Cardiac muscle cell (in vitro differentiated cells and primary cell): ENCODE results near the gene HOMEZ. TPM values are rescaled to one million over a fixed set of nuclear protein-coding genes. Genes with fewer than 3 reads are reported as not detected.
"Not testable (repeated sequence)": the region's sequence is repeated elsewhere in the genome, so short reads cannot be mapped to it uniquely, and the experiment has no call there.

Source experiments
- DNase-seq, 2 donors: peaks; one replicate each; pipeline versions ENCODE4 v3.0.0 to v3.0.0-alpha.2; 2010 to 2017; ENCODE audit warnings: low read depth in 1 of 2, low spot score in 1 of 2
- H3K27ac ChIP-seq: fragments of 200-600 bp; sonication (generic); 2 replicates; pipeline ENCODE4 v1.5.1; 2016
- H3K27me3 ChIP-seq: fragments of 200-600 bp; sonication (generic); 2 replicates; pipeline ENCODE4 v1.6.0; 2016; ENCODE audit warnings: control low read depth
- H3K36me3 ChIP-seq: fragments of 200-600 bp; sonication (generic); 2 replicates; pipeline ENCODE4 v1.5.1; 2016; ENCODE audit warnings: control low read depth
- H3K4me1 ChIP-seq: fragments of 200-600 bp; sonication (generic); 2 replicates; pipeline ENCODE4 v1.8.1; 2017; ENCODE audit warnings: low read depth, mild to moderate bottlenecking, mixed run types
- H3K4me3 ChIP-seq: fragments of 200-600 bp; sonication (generic); 2 replicates; pipeline ENCODE4 v1.5.1; 2016; ENCODE audit warnings: mild to moderate bottlenecking
- H3K9me3 ChIP-seq: fragments of 200-600 bp; sonication (generic); 2 replicates; pipeline ENCODE4 v1.5.1; 2017; ENCODE audit warnings: low read depth, mild to moderate bottlenecking, control low read depth
- CTCF ChIP-seq: IDR thresholded peaks from 2 replicates; pipeline ENCODE4 v1.5.1; 2012; ENCODE audit warnings: low read depth, mild to moderate bottlenecking, low read length
- polyA plus RNA-seq: library from polyadenylated mRNA; unstranded; fragments of >200 nt; fragmentation: Nextera tagmentation; extraction: Ambion mirVana; gene quantifications from 2 replicates; pipeline ENCODE4 v1.2.1, GENCODE V29; 2016
- total RNA-seq: library from RNA; depleted of rRNA; stranded (reverse); fragments of >200 nt; gene quantifications from 2 replicates; pipeline ENCODE4 v1.2.3, GENCODE V29; 2016

The HOMEZ gene
- total and polyA plus RNA-seq, 2 experiments from 2014 or later = 13.6 to 20.8 TPM

GRCh38 chr14:23284654-23285529 lies 1.0 kb downstream of the HOMEZ start:
- TF ChIP-seq CTCF = no peak
- peak in 1 of 2 donors; percentile 25 for DNase-seq
- Histone ChIP-seq H3K9me3 (no peaks in the 10 kb centered on the region), H3K27me3 (no peaks in the 10 kb centered on the region), H3K36me3 (no peaks in the 10 kb centered on the region), H3K4me1 (peaks cover 18% of the 10 kb centered on the region), H3K4me3 (peak overlapping the region; percentile 87), H3K27ac (peak overlapping the region; percentile 42)

- Histone ChIP-seq H3K9me3 (no peaks in the 10 kb centered on the region), H3K27me3 (no peaks in the 10 kb centered on the region), H3K27ac (no peak overlapping the region), H3K4me1 (peaks cover 16% of the 10 kb centered on the region), H3K36me3 (no peaks in the 10 kb centered on the region), H3K4me3 (no peak overlapping the region)
- DNase-seq = no peak
- TF ChIP-seq CTCF = no peak
Observed at GRCh38 chr14:23281247-23281646, 4.7 kb downstream of the HOMEZ start.

GRCh38 chr14:23277928-23278327 lies 8.0 kb downstream of the HOMEZ start:
- DNase-seq, H3K27me3 ChIP-seq, H3K4me1 ChIP-seq, H3K9me3 ChIP-seq, H3K27ac ChIP-seq, H3K36me3 ChIP-seq, H3K4me3 ChIP-seq: not testable (repeated sequence)

- Histone ChIP-seq H3K9me3 (no peaks in the 10 kb centered on the region), H3K27me3 (no peaks in the 10 kb centered on the region), H3K4me3 (no peak overlapping the region), H3K4me1 (peaks cover 8% of the 10 kb centered on the region), H3K27ac (no peak overlapping the region), H3K36me3 (peaks cover 4% of the 10 kb centered on the region)
- DNase-seq = no peak
- no peak for TF ChIP-seq CTCF
Observed at GRCh38 chr14:23277189-23277588, 8.7 kb downstream of the HOMEZ start.

- Histone ChIP-seq H3K27me3 (no peaks in the 10 kb centered on the region), H3K9me3 (no peaks in the 10 kb centered on the region), H3K27ac (no peak overlapping the region), H3K4me1 (peaks cover 6% of the 10 kb centered on the region), H3K4me3 (no peak overlapping the region), H3K36me3 (peaks cover 4% of the 10 kb centered on the region)
- TF ChIP-seq CTCF = no peak
- DNase-seq = no peak
Observed at GRCh38 chr14:23275412-23275811, 10.5 kb downstream of the HOMEZ start.

- no peaks in the 10 kb centered on the region for H3K36me3 ChIP-seq
- no peaks in the 10 kb centered on the region for H3K9me3 ChIP-seq
- DNase-seq = no peak
- TF ChIP-seq CTCF = no peak
- H3K27me3 ChIP-seq = peaks cover 3% of the 10 kb centered on the region
- H3K4me1 ChIP-seq = no peaks in the 10 kb centered on the region
- H3K27ac ChIP-seq = no peak overlapping the region
- H3K4me3 ChIP-seq = no peak overlapping the region
Observed at GRCh38 chr14:23269193-23269592, 16.7 kb downstream of the HOMEZ start.

- not testable (repeated sequence) for H3K27ac ChIP-seq, H3K9me3 ChIP-seq, H3K36me3 ChIP-seq, H3K4me1 ChIP-seq, DNase-seq, H3K4me3 ChIP-seq
- H3K27me3 ChIP-seq = peaks cover 18% of the 10 kb centered on the region
Observed at GRCh38 chr14:23260849-23261248, 25.1 kb downstream of the HOMEZ start.
